Measurements from ENCODE around the gene GABRG3. TPM values are rescaled to one million over a fixed set of nuclear protein-coding genes. Genes with fewer than 3 reads are reported as not detected.

GABRG3 gene
- total RNA-seq, 1 donor from 2014 or later, result 0.54 TPM

DNA sequence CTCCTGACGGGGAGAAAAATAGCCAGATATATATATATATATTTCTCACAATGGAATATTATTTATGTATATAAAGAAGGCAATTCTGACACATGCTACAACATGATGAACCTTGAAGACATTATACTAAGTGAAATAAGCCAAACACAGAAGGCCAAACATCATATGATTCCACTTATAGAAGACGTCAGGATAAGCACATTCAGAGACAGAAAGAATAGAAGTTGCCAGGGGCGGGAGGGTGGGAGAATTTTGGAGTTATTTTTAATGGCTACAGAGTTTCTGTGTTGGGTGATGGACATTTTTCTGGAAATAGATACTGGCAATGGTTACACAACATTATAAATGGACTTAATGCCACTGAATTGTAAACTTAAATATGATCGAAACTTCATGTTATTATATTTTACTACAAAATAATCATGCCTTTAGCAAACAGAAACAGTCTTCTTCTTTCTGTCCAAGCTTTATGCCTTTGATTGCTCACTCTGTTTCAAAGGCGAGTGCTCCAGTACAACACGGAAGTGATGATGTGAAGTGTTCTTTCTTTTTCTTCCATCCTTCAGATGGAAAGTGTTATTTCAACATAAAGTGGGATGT, 614.2 kb downstream of the GABRG3 start:
- no peak overlapping the region for H3K9ac ChIP-seq (ENCODE audit: low read length)
- FAIRE-seq, result no peak

DNA sequence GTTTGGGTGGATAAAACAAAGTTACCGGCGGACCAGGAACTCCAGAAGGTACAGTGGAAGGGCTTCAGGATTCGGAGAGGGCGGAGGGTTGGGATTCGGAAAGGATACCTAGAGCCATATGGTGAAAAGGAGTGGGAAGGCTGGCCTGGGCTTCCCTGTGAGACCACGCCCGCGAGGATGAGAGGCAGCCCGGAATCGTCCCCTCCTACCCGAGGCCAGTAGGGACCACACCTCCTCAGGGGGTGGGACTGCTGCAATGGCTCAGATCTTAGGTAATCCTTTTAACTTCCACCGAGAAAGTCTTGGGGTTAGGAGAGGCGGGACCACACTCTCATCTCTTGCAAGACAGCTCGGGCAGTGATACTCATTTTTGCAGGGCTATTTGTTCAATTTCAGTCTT, 616.8 kb downstream of the GABRG3 start:
- no peak overlapping the region for H3K4me3 ChIP-seq (ENCODE audit: insufficient read depth, low read depth, low read length)
- no peak for FAIRE-seq
- DNase-seq (ENCODE audit: low read depth), result no peak
- H3K36me3 ChIP-seq (ENCODE audit: insufficient read depth, low read length), result no peaks in the 10 kb centered on the region
- H3K4me1 ChIP-seq (ENCODE audit: insufficient read depth, low read length), result no peaks in the 10 kb centered on the region
- no peaks in the 10 kb centered on the region for H3K9me3 ChIP-seq (ENCODE audit: insufficient read depth, low read depth, low read length)
- H3K27me3 ChIP-seq (ENCODE audit: insufficient read depth, low read length), result no peaks in the 10 kb centered on the region
- H4K20me1 ChIP-seq (ENCODE audit: insufficient read depth, low read length), result no peaks in the 10 kb centered on the region
- no peaks in the 10 kb centered on the region for H3K36me3 Mint-ChIP-seq (ENCODE audit: low read depth, unreplicated experiment)
- H3K79me2 ChIP-seq (ENCODE audit: insufficient read depth, low read length), result no peaks in the 10 kb centered on the region
- H2AFZ ChIP-seq (ENCODE audit: low read depth, low read length), result no peak overlapping the region
- H3K27me3 Mint-ChIP-seq (ENCODE audit: low read depth, unreplicated experiment), result peaks cover 8% of the 10 kb centered on the region
- no peak overlapping the region for H3K27ac Mint-ChIP-seq (ENCODE audit: unreplicated experiment)
- no peaks in the 10 kb centered on the region for H3K4me1 Mint-ChIP-seq (ENCODE audit: low read depth, unreplicated experiment)
- H3K27ac ChIP-seq (ENCODE audit: low read depth, low read length), result no peak overlapping the region
- no peak overlapping the region for H3K9ac ChIP-seq (ENCODE audit: low read length)
- no peak overlapping the region for H3K4me3 Mint-ChIP-seq (ENCODE audit: unreplicated experiment)
- H3K9me3 Mint-ChIP-seq (ENCODE audit: unreplicated experiment), result peaks cover 1% of the 10 kb centered on the region
- no peak overlapping the region for H3K4me2 ChIP-seq (ENCODE audit: low read length)
- TF ChIP-seq EZH2 (IDR thresholded peaks at IDR 0.05; ENCODE audit: insufficient read depth, low read length), result no peak
- TF ChIP-seq, protein P1, sequence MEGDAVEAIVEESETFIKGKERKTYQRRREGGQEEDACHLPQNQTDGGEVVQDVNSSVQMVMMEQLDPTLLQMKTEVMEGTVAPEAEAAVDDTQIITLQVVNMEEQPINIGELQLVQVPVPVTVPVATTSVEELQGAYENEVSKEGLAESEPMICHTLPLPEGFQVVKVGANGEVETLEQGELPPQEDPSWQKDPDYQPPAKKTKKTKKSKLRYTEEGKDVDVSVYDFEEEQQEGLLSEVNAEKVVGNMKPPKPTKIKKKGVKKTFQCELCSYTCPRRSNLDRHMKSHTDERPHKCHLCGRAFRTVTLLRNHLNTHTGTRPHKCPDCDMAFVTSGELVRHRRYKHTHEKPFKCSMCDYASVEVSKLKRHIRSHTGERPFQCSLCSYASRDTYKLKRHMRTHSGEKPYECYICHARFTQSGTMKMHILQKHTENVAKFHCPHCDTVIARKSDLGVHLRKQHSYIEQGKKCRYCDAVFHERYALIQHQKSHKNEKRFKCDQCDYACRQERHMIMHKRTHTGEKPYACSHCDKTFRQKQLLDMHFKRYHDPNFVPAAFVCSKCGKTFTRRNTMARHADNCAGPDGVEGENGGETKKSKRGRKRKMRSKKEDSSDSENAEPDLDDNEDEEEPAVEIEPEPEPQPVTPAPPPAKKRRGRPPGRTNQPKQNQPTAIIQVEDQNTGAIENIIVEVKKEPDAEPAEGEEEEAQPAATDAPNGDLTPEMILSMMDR (IDR thresholded peaks at IDR 0.05; ENCODE audit: insufficient read depth, low read depth, low read length), result no peak

More for the DNA sequence above, 614.2 kb downstream of the GABRG3 start:
- Histone ChIP-seq H3K4me3 (ENCODE audit: insufficient read depth, low read depth, low read length) (no peak overlapping the region), H4K20me1 (ENCODE audit: insufficient read depth, low read length) (no peaks in the 10 kb centered on the region), H3K9me3 (ENCODE audit: insufficient read depth, low read depth, low read length) (no peaks in the 10 kb centered on the region), H3K27me3 (ENCODE audit: insufficient read depth, low read length) (no peaks in the 10 kb centered on the region), H2AFZ (ENCODE audit: low read depth, low read length) (no peak overlapping the region), H3K4me1 (ENCODE audit: insufficient read depth, low read length) (no peaks in the 10 kb centered on the region), H3K79me2 (ENCODE audit: insufficient read depth, low read length) (no peaks in the 10 kb centered on the region), H3K36me3 (ENCODE audit: insufficient read depth, low read length) (no peaks in the 10 kb centered on the region), H3K4me2 (ENCODE audit: low read length) (no peak overlapping the region), H3K27ac (ENCODE audit: low read depth, low read length) (no peak overlapping the region)
- Mint-ChIP-seq H3K36me3 (ENCODE audit: low read depth, unreplicated experiment) (no peaks in the 10 kb centered on the region), H3K4me1 (ENCODE audit: low read depth, unreplicated experiment) (no peaks in the 10 kb centered on the region), H3K27me3 (ENCODE audit: low read depth, unreplicated experiment) (peaks cover 8% of the 10 kb centered on the region), H3K27ac (ENCODE audit: unreplicated experiment) (no peak overlapping the region), H3K4me3 (ENCODE audit: unreplicated experiment) (no peak overlapping the region), H3K9me3 (ENCODE audit: unreplicated experiment) (peaks cover 1% of the 10 kb centered on the region)
- TF ChIP-seq, protein P1 (IDR thresholded peaks at IDR 0.05; ENCODE audit: insufficient read depth, low read depth, low read length), result no peak
- TF ChIP-seq EZH2 (IDR thresholded peaks at IDR 0.05; ENCODE audit: insufficient read depth, low read length), result no peak
- DNase-seq (ENCODE audit: low read depth), result no peak

DNA sequence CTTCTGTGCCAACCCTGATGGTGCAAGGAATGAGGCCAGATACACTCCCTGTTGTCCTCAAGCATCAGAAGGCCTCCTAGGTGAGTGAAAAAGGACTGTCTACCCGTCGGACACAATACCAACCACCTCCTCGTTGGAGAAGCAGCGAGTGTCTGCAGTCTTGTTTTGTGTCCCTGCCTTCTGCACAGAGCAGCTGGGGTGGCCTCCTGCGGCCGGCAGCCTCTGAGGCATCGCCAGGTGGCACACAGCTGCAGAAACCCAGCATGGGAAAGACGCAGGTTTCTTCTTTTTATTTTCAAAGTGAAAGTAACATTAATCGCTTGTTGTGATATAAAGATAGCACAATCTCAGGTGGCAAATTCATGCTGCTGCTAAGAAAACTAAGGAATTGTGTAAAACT, 618.3 kb downstream of the GABRG3 start:
- Histone ChIP-seq H3K4me1 (ENCODE audit: insufficient read depth, low read length) (no peaks in the 10 kb centered on the region), H3K36me3 (ENCODE audit: insufficient read depth, low read length) (no peaks in the 10 kb centered on the region), H4K20me1 (ENCODE audit: insufficient read depth, low read length) (no peaks in the 10 kb centered on the region), H3K4me3 (ENCODE audit: insufficient read depth, low read depth, low read length) (no peak overlapping the region), H3K27me3 (ENCODE audit: insufficient read depth, low read length) (no peaks in the 10 kb centered on the region), H3K9me3 (ENCODE audit: insufficient read depth, low read depth, low read length) (no peaks in the 10 kb centered on the region), H3K4me2 (ENCODE audit: low read length) (no peak overlapping the region), H3K9ac (ENCODE audit: low read length) (no peak overlapping the region), H3K27ac (ENCODE audit: low read depth, low read length) (no peak overlapping the region), H3K79me2 (ENCODE audit: insufficient read depth, low read length) (no peaks in the 10 kb centered on the region), H2AFZ (ENCODE audit: low read depth, low read length) (no peak overlapping the region)
- FAIRE-seq (no peak), DNase-seq (ENCODE audit: low read depth) (no peak)
- peaks cover 16% of the 10 kb centered on the region for H3K27me3 Mint-ChIP-seq (ENCODE audit: low read depth, unreplicated experiment)
- H3K4me3 Mint-ChIP-seq (ENCODE audit: unreplicated experiment), result no peak overlapping the region
- no peak for TF ChIP-seq EZH2 (IDR thresholded peaks at IDR 0.05; ENCODE audit: insufficient read depth, low read length)
- TF ChIP-seq, protein P1 (IDR thresholded peaks at IDR 0.05; ENCODE audit: insufficient read depth, low read depth, low read length), result no peak
- peaks cover 1% of the 10 kb centered on the region for H3K9me3 Mint-ChIP-seq (ENCODE audit: unreplicated experiment)
- H3K36me3 Mint-ChIP-seq (ENCODE audit: low read depth, unreplicated experiment), result no peaks in the 10 kb centered on the region
- no peaks in the 10 kb centered on the region for H3K4me1 Mint-ChIP-seq (ENCODE audit: low read depth, unreplicated experiment)
- no peak overlapping the region for H3K27ac Mint-ChIP-seq (ENCODE audit: unreplicated experiment)

Data from astrocyte (in vitro differentiated cells and primary cell).